ENCODE measurements around the gene INO80B.
"Not testable (repeated sequence)": the region's sequence is repeated elsewhere in the genome, so short reads cannot be mapped to it uniquely, and the experiment has no call there.

The INO80B gene

DNA sequence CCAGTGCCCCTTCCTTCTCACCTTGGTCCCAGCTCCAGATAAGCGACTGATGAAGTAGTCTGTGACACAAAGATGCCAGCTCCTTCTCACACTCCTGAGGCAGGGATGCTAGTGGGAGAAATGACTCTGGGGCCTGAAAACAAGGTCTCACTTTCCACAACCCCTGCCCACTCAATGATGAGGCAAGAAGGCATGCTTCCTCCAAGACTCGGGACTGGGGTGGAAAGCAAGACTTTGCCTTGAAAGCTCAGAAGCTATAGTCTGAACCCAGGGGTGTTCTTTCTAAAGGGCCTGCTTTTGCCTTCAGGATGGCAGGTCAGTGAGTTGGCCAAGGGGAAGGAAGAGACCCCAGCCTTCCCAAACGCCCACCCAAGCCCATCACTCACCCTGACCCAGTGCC, 26.5 kb downstream of the INO80B start:
- DNase-seq (ENCODE audit: extremely low read depth, low read depth) = no peak
- TF ChIP-seq, protein P1, sequence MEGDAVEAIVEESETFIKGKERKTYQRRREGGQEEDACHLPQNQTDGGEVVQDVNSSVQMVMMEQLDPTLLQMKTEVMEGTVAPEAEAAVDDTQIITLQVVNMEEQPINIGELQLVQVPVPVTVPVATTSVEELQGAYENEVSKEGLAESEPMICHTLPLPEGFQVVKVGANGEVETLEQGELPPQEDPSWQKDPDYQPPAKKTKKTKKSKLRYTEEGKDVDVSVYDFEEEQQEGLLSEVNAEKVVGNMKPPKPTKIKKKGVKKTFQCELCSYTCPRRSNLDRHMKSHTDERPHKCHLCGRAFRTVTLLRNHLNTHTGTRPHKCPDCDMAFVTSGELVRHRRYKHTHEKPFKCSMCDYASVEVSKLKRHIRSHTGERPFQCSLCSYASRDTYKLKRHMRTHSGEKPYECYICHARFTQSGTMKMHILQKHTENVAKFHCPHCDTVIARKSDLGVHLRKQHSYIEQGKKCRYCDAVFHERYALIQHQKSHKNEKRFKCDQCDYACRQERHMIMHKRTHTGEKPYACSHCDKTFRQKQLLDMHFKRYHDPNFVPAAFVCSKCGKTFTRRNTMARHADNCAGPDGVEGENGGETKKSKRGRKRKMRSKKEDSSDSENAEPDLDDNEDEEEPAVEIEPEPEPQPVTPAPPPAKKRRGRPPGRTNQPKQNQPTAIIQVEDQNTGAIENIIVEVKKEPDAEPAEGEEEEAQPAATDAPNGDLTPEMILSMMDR (IDR thresholded peaks at IDR 0.05; ENCODE audit: low read depth, low read length) = no peak

DNA sequence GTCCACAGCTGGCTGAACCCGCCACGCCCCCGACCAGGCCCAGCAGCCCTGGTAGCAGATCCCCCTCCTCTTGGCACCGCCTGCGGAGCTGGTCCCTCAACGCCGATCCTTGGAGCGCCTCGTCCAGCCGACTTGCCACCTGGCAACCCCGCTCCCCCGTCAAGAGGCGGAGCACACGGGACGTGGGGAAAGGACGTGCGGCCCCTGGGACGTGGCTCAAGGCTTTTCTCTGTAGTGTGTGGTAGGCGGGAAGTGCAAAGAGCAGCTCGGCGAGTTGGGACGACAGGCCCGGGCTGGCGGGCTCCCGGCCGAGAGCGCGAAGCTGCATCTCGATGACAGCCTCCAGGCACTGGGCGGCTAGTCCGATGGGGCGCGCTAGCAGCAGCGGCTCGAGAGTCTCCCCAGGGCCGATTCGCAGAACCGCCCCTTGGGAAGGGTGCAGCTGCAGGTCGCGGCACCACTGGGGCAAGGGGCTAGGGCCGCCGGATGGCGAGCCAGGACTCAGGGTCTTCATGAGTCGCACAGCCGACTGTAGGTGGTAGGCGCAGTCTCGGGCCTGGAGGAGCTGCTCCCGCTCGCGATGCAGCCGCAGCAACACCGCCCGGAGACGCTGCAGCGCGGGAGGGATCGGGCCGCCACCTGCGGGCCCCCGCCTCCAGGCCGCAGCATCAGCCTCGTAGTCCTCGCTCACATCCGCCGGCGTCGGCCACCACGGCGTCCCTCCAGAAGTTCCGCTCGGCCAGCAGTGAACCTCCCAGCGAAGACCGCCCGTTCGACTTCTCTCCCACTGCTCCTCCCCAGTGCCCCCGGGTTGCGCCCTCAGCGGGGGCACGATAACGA, 27.3 kb downstream of the INO80B start:
- TF ChIP-seq, protein P1 (IDR thresholded peaks at IDR 0.05; ENCODE audit: low read depth, low read length) = no peak
- no peak for DNase-seq (ENCODE audit: extremely low read depth, low read depth)

DNA sequence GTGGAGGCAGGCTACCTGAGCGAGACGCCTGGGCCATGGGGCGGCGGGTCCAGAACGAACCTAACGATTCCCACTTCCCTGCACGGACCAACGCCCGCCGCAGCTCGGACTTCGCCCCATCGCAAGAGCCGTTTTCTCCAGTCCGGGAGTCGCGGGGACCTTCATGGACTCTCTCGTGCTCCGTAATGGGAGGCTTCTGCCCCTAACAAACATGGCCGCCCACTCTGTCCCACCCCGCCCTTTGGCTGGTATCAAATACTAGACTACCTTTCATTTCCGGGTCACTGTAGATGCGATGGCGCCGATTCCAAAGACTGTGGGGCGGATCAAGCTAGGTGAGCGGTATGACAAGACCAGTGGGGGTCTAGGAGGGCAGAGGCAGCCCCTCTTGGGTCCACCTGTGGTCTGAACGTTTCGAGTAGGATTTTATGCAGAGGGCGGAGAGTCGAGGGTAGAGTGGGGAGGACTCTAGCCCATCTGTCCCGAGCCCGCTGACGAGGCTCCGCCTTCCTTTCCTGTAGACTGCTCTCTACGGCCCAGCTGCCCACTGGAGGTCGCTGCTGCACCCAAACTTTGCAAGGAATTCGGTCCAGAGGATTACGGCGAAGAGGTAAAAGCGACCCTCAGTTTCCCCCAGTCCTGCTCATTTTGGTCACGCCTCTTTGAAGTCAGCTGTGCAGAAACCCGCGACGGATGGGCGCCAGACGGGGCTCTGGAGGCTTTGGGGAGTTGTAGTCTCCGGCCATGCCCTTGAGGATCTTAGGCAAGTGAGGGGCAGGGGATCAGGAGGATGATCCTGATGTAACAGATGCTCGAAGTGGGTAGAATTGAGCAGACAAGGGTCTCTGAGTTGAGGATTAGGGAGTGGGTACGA, 28.2 kb downstream of the INO80B start, which contains the start of the genes CCDC142 and TTC31:
Gene CCDC142, minus strand, starts transcription at position 198 of the 874 bp plus-strand sequence. Its CDS starts 161 bp downstream, at position 37.
Gene TTC31, plus strand, starts transcription at position 281 of the 874 bp plus-strand sequence. Its CDS starts 15 bp downstream, at position 296.
- TF ChIP-seq, protein P1 (IDR thresholded peaks at IDR 0.05; ENCODE audit: low read depth, low read length) = peak; percentile 91
- peak; percentile 82 for DNase-seq (ENCODE audit: extremely low read depth, low read depth)

DNA sequence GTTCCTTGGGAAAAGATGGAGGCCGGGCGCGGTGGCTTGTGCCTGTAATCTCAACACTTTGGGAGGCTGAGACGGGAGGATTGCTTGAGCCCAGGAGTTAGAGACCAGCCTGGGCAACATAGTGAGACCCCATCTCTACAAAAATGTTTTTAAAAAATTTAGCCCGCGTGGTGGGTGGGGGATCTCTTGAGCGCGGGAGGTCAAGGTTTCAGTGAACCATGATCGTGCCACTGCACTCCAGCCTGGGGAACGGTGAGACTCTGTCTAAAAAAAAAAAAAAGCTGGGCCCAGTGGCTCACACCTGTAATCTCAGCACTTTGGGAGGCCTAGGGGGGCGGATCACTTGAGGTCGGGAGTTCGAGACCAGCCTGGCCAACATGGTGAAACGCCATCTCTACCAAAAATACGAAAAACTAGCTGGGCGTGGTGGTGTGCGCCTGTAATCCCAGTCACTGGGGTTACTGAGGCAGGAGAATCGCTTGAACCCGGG, 28.8 kb downstream of the INO80B start:
- DNase-seq (ENCODE audit: extremely low read depth, low read depth) = not testable (repeated sequence)

DNA sequence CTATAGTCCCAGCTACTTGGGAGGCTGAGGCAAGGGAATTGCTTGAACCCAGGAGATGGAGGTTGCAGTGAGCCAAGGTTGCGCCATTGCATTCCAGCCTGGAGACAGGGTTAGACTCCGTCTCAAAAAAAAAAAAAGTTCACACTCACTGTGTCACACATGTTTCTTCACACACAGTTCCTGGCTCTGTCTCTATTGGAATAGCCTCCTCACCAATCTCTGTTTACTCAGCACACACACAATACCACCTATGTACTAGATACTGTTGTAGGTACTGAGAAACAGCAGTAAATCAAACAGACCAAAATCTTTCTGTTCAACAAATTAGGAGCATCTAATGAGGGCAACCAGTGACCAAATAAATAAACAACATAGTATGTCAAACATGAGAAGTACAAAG, 31.3 kb downstream of the INO80B start:
- TF ChIP-seq, protein P1 (IDR thresholded peaks at IDR 0.05; ENCODE audit: low read depth, low read length) = no peak
- no peak for DNase-seq (ENCODE audit: extremely low read depth, low read depth)

DNA sequence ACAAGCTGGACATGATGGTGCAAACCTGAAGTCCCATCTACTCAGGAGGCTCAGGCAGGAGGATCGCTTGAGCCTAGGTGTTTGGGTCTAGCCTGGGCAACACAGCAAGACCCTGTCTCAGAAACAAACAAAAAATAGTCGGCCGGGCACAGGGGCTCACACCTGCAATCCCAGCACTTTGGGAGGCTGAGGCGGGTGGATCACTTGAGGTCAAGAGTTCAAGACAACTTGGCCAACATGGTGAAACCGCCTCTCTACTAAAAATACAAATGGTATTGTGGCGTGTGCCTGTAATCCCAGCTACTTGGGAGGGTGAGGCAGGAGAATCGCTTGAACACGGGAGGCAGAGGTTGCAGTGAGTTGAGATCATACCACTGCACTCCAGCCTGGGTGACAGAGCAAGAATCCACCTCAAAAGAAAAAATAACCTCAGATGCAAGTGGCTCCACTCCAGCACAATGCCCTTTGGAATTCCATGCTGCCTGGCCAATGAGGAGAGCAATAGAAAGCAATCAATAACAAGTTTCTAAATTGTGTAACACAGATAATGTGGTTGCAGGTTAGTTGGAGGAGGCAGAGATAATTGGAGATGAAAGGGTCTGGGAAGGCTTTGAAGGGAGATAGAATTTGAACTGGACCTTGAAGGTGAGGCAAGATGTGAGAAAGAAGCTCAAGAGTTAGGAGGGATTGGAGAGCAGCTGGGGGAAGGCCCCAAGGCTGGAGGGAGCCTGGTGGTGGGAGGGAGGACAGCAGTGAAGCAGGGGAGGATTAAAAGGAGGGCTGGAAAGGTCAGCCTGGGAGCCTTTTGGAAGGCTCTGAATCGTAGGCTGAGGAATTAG, 34.0 kb downstream of the INO80B start:
- TF ChIP-seq, protein P1 (IDR thresholded peaks at IDR 0.05; ENCODE audit: low read depth, low read length) = no peak
- DNase-seq (ENCODE audit: extremely low read depth, low read depth) = no peak

DNA sequence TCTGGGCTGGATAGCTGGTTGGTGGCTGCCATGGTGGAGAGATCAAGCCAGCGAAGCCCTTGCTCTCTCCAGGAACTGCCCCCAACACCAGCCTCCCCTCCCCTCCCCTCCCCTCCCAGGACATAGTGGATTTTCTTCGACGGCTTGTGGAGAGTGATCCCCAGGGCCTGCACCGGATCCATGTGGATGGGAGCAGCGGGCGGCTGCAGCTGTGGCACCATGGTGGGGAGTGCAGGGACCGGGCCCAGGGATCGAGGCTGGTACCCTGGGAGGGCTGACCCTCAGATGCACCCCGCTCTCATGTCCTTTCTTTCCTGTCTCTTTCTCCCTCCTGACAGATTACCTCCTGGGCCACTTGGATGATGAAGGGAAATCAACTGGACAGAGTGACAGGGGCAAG, 35.0 kb downstream of the INO80B start:
- TF ChIP-seq, protein P1 (IDR thresholded peaks at IDR 0.05; ENCODE audit: low read depth, low read length) = no peak
- no peak for DNase-seq (ENCODE audit: extremely low read depth, low read depth)
